ENCODE data around the gene STARD3.

Gene STARD3

DNA sequence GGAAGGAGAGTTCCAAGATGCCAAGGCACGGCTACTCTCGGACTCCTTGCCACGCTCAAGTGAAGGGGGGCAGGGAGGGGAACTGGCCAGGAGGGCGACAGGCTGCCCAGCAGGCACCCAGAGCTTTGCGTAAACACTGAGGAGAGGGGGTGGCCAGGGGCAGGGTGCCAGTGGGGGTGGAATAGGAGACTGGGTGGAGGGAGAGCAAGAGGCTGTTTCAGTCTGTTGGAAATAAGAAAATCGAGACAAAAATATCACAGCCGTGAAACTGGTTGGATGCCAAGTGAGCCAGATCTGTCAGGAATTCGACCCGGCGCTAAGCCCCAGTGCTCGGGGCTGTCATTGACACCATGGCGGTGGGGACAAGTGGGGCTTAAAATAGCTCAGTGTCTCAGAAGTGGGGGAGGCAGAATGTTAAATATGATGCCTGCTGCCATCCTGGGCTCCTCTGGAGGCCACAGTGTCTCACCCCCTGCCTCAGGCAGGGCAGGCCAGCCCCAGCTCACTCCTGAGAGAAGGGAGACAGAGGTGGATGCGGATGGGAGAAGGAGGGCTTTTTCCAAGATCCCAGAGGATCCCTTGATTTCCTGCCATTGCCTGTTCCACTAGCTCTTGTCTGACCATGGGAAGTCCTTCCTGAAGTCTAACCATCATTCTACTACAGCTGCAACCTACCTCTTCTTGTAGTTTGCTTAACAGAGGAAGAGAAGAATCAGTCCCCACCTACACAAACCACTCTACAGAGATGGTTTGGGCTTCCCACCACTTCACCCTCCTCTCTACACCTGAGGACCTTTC is 40.8 kb downstream of the STARD3 start:
- DNase-seq, result no peak
- Histone ChIP-seq H3K4me1 (ENCODE audit: control extremely low read depth in 1 of 4, control insufficient read depth in 4 of 4, insufficient read depth in 4 of 4, low read length in 3 of 4) (peaks cover 9 to 51% (median 41%) of the 10 kb centered on the region in 4 experiments), H3K27me3 (replicated peaks in 2 of 5; ENCODE audit: control insufficient read depth in 4 of 5, insufficient read depth in 5 of 5, low read length in 4 of 5) (no peaks in the 10 kb centered on the region), H3K27ac (ENCODE audit: insufficient read depth in 1 of 2, low read depth in 1 of 2, low read length in 2 of 2, poor library complexity in 1 of 2, severe bottlenecking in 2 of 2) (no peak overlapping the region), H3K9me3 (ENCODE audit: control extremely low read depth in 1 of 5, control insufficient read depth in 4 of 5, insufficient read depth in 2 of 5, low read depth in 1 of 5, low read length in 4 of 5) (no peaks in the 10 kb centered on the region), H3K4me3 (ENCODE audit: control insufficient read depth in 1 of 7, extremely low read depth in 1 of 7, insufficient read depth in 4 of 7, low read depth in 2 of 7, low read length in 6 of 7) (no peak overlapping the region), H3K36me3 (ENCODE audit: control insufficient read depth in 4 of 4, insufficient read depth in 4 of 4, low read length in 3 of 4) (no peaks in the 10 kb centered on the region)
- POLR2A ChIA-PET, result no interaction called here
- 64% methylated on average over 11 of the region's 13 CpGs for WGBS (ENCODE audit: insufficient coverage)
- CTCF ChIA-PET, result interaction anchor here (0.6 to 22.5 kb wide), 7 partner anchors 9 to 501 kb away, joined by 3 to 445 read pairs (median 23); partner anchors contain the start of genes PNMT, PPP1R1B and TCAP

DNA sequence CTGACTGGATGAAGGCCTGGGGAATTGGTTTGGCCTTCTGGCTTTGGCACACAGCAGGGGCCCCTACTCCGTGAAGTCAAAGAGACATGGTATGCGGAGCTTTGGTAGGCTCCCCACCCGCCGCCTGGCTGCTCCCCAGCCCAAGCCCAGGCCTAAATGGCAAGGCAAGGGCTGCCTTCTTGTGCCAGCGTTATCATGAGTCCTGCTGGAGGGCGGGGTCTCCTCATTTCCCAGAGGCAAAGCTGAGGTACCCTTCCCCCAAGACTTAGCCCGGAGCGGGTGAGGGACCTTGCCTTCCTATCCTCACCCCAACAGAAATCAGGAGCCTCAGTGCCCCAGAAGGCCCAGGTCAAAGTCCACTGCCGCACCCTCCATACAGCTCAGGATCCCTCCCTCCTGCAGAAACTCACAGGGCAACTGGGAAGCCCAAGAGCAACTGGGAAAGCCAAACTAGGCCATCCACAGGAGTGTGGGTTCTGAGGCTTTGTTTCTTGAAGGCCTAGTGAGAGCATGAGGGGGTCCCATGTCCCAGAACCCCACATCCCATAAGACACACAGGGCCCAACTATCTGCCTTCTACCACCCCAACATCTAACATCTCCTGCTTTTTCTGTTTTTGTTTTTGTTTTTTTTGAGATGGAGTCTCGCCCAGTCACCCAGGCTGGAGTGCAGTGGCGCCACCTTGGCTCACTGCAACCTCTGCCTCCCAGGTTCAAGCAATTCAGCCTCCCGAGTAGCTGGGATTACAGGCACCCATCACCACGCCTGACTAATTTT is 41.6 kb downstream of the STARD3 start:
- peaks cover 9 to 51% (median 41%) of the 10 kb centered on the region in 4 experiments for H3K4me1 ChIP-seq (ENCODE audit: control extremely low read depth in 1 of 4, control insufficient read depth in 4 of 4, insufficient read depth in 4 of 4, low read length in 3 of 4)
- peaks cover 0 to 6% (median under 1%) of the 10 kb centered on the region in 4 experiments for H3K36me3 ChIP-seq (ENCODE audit: control insufficient read depth in 4 of 4, insufficient read depth in 4 of 4, low read length in 3 of 4)

DNA sequence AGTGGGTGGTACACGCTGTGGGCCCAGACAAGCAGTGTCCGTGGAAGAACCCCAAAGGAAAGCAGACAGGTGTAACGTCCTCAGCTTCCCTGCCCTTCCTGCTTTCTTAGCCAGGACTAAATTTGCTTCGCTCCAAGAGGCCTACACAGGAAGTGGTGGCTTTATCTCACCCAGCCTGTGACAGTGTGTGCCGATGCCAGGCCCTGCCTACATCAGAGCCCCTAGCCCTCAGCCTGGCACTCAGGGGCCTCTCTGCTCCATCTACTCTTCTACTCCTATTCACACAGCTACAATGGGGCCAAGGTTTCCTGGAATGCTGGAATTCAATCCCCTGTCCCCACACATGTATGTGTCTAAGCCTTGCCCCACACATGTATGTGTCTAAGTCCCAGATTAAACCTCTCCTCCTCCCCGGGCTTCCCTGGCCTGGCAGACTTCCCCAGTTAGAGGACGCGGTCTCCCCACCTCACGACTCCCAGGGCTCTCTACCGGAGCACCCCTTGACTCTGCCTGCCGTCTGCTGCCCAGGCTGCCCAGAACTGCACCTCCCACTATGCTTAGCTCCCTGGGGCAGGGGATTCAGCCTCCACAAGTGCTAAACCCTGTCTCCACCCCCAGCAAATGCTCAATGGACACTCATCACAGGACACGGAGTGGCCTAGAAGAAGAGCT is 42.7 kb downstream of the STARD3 start:
- H3K4me3 ChIP-seq (ENCODE audit: control insufficient read depth in 1 of 7, extremely low read depth in 1 of 7, insufficient read depth in 4 of 7, low read depth in 2 of 7, low read length in 6 of 7), result peak overlapping the region in 1 of 7 experiments; percentile 13
- peak; percentile 54 to 73 (median 67) for DNase-seq
- H3K27ac ChIP-seq (ENCODE audit: insufficient read depth in 1 of 2, low read depth in 1 of 2, low read length in 2 of 2, poor library complexity in 1 of 2, severe bottlenecking in 2 of 2), result peak overlapping the region; percentile 23 to 62
- H3K36me3 ChIP-seq (ENCODE audit: control insufficient read depth in 4 of 4, insufficient read depth in 4 of 4, low read length in 3 of 4), result peaks cover 0 to 13% (median under 1%) of the 10 kb centered on the region in 4 experiments
- ChIA-PET CTCF (interaction anchor here (1.1 to 22.5 kb wide), 6 partner anchors 8 to 54 kb away, joined by 3 to 445 read pairs (median 25); partner anchors contain the start of genes PGAP3, PNMT, PPP1R1B and TCAP), POLR2A (interaction anchor here (0.7 to 1.1 kb wide), 4 partner anchors 9 to 967 kb away, joined by 3 to 4 read pairs (median 3); partner anchors contain the start of genes PGAP3 and PNMT)
- WGBS (ENCODE audit: insufficient coverage), result 11% methylated on average over 6 of the region's 12 CpGs
- no peaks in the 10 kb centered on the region for H3K9me3 ChIP-seq (ENCODE audit: control extremely low read depth in 1 of 5, control insufficient read depth in 4 of 5, insufficient read depth in 2 of 5, low read depth in 1 of 5, low read length in 4 of 5)
- H3K27me3 ChIP-seq (replicated peaks in 2 of 5; ENCODE audit: control insufficient read depth in 4 of 5, insufficient read depth in 5 of 5, low read length in 4 of 5), result no peaks in the 10 kb centered on the region
- peaks cover 9 to 51% (median 41%) of the 10 kb centered on the region in 4 experiments for H3K4me1 ChIP-seq (ENCODE audit: control extremely low read depth in 1 of 4, control insufficient read depth in 4 of 4, insufficient read depth in 4 of 4, low read length in 3 of 4)

More for the DNA sequence above, 41.6 kb downstream of the STARD3 start:
- H3K27ac ChIP-seq (ENCODE audit: insufficient read depth in 1 of 2, low read depth in 1 of 2, low read length in 2 of 2, poor library complexity in 1 of 2, severe bottlenecking in 2 of 2), result no peak overlapping the region
- CTCF ChIA-PET, result interaction anchor here (0.6 to 22.5 kb wide), 7 partner anchors 9 to 104 kb away, joined by 3 to 445 read pairs (median 23); partner anchors contain the start of genes PGAP3, PNMT, PPP1R1B and TCAP
- no peak for DNase-seq
- H3K4me3 ChIP-seq (ENCODE audit: control insufficient read depth in 1 of 7, extremely low read depth in 1 of 7, insufficient read depth in 4 of 7, low read depth in 2 of 7, low read length in 6 of 7), result no peak overlapping the region
- 87% methylated on average over 12 of the region's 13 CpGs for WGBS (ENCODE audit: insufficient coverage)
- H3K9me3 ChIP-seq (ENCODE audit: control extremely low read depth in 1 of 5, control insufficient read depth in 4 of 5, insufficient read depth in 2 of 5, low read depth in 1 of 5, low read length in 4 of 5), result no peaks in the 10 kb centered on the region
- POLR2A ChIA-PET, result interaction anchor here (0.7 to 1.1 kb wide), 3 partner anchors 10 to 46 kb away, joined by 3 to 4 read pairs (median 3); partner anchors contain the start of genes PGAP3 and PNMT
- no peaks in the 10 kb centered on the region for H3K27me3 ChIP-seq (replicated peaks in 2 of 5; ENCODE audit: control insufficient read depth in 4 of 5, insufficient read depth in 5 of 5, low read length in 4 of 5)

DNA sequence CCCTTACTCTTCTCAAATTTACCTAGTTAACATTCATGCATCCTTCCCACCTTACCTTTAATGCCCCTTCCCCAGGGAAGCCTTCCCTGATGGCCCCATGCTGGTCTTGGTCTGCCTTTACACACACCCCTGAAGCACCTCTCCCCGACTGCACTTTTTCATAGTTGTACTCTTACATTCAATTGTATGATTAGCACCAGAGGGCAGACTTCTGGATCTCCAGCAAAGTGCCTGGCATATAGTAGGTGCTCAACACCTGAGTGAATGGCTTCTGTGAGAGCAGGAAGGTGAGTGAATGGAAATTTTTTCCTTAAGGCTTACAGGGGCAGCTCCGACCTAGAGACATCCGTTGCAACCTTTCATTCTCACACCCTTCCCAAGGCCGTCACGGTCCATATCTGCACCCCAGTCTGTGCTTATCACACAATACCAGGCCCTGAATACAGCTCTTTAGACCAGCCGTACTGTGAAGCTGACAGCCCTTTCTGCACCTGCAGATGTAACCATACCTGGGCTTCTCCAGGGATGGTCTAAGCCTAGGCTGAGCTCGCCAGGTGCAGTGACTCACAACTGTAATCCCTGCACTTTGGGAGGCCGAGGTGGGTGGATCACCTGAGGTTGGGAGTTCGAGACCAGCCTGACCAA is 46.5 kb downstream of the STARD3 start:
- Histone ChIP-seq H3K4me1 (ENCODE audit: control extremely low read depth in 1 of 4, control insufficient read depth in 4 of 4, insufficient read depth in 4 of 4, low read length in 3 of 4) (peaks cover 8 to 32% (median 21%) of the 10 kb centered on the region in 4 experiments), H3K36me3 (ENCODE audit: control insufficient read depth in 4 of 4, insufficient read depth in 4 of 4, low read length in 3 of 4) (peaks cover 0 to 17% (median under 1%) of the 10 kb centered on the region in 4 experiments), H3K27me3 (replicated peaks in 2 of 5; ENCODE audit: control insufficient read depth in 4 of 5, insufficient read depth in 5 of 5, low read length in 4 of 5) (no peaks in the 10 kb centered on the region), H3K9me3 (ENCODE audit: control extremely low read depth in 1 of 5, control insufficient read depth in 4 of 5, insufficient read depth in 2 of 5, low read depth in 1 of 5, low read length in 4 of 5) (no peaks in the 10 kb centered on the region), H3K27ac (ENCODE audit: insufficient read depth in 1 of 2, low read depth in 1 of 2, low read length in 2 of 2, poor library complexity in 1 of 2, severe bottlenecking in 2 of 2) (no peak overlapping the region), H3K4me3 (ENCODE audit: control insufficient read depth in 1 of 7, extremely low read depth in 1 of 7, insufficient read depth in 4 of 7, low read depth in 2 of 7, low read length in 6 of 7) (no peak overlapping the region)
- CTCF ChIA-PET, result interaction anchor here (0.6 to 1.6 kb wide), 5 partner anchors 13 to 146 kb away, joined by 3 to 4 read pairs (median 3); partner anchors contain the start of gene PNMT
- 89% methylated on average over 7 of the region's 9 CpGs for WGBS (ENCODE audit: insufficient coverage)
- POLR2A ChIA-PET, result no interaction called here
- peak in 1 of 3 donors; percentile 19 for DNase-seq

DNA sequence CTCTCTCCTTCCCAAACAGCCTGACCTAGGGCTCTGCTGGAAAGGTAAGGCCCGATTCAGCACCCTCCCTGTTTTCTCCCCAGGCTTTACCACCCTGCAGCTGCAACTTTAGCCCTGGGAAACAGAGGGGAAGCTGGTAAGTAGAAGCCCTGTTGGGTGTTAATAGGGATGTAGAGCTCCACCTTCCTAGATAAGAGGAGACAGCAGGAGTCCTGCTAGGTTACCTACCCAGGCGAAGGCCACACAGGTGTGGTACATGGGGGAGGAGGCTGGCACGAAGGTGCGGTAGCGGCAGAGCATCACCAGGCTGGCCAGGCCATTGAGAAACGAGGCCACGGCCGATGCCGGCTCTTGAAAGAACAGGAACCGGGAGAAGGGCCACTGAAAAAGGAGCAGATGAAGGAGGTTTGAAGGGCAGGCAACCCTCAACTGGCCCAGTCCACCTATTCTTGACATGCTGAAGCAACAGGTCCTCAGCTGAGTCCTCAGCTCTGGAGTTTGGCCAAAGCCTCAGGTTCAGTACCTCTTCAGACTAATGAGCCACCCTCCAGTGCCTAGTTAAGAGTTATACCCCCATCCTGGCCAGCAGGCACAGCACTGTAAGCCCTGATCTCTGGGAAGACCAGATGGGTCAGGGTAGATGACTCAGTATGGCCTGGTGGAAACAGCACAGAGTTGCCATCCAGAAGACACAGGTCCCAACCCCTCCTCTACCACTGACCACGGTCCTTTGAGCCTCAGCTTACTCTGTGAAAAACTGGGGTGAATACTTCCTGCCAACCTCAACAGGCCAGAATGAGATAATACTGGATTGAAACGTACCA is 47.6 kb downstream of the STARD3 start:
- Histone ChIP-seq H3K27ac (ENCODE audit: insufficient read depth in 1 of 2, low read depth in 1 of 2, low read length in 2 of 2, poor library complexity in 1 of 2, severe bottlenecking in 2 of 2) (no peak overlapping the region), H3K4me1 (ENCODE audit: control extremely low read depth in 1 of 4, control insufficient read depth in 4 of 4, insufficient read depth in 4 of 4, low read length in 3 of 4) (peaks cover 7 to 30% (median 20%) of the 10 kb centered on the region in 4 experiments), H3K4me3 (ENCODE audit: control insufficient read depth in 1 of 7, extremely low read depth in 1 of 7, insufficient read depth in 4 of 7, low read depth in 2 of 7, low read length in 6 of 7) (no peak overlapping the region), H3K36me3 (ENCODE audit: control insufficient read depth in 4 of 4, insufficient read depth in 4 of 4, low read length in 3 of 4) (peaks cover 0 to 17% (median under 1%) of the 10 kb centered on the region in 4 experiments), H3K27me3 (replicated peaks in 2 of 5; ENCODE audit: control insufficient read depth in 4 of 5, insufficient read depth in 5 of 5, low read length in 4 of 5) (no peaks in the 10 kb centered on the region), H3K9me3 (ENCODE audit: control extremely low read depth in 1 of 5, control insufficient read depth in 4 of 5, insufficient read depth in 2 of 5, low read depth in 1 of 5, low read length in 4 of 5) (no peaks in the 10 kb centered on the region)
- 98% methylated on average over 11 of the region's 12 CpGs for WGBS (ENCODE audit: insufficient coverage)
- ChIA-PET CTCF (interaction anchor here (1.1 to 2.1 kb wide), 4 partner anchors 12 to 147 kb away, joined by 3 to 10 read pairs (median 4); no protein-coding TSS in a partner anchor), POLR2A (no interaction called here)
- DNase-seq, result no peak
